SJSA1 (cell line): Measurements from ENCODE around the gene RAB8A. TPM values are rescaled to one million over a fixed set of nuclear protein-coding genes. Genes with fewer than 3 reads are reported as not detected.
"Not testable (repeated sequence)": the region's sequence is repeated elsewhere in the genome, so short reads cannot be mapped to it uniquely, and the experiment has no call there.

Source experiments
- DNase-seq, 2 experiments: peaks; one replicate each; pipeline ENCODE4 v3.0.0-alpha.2; 2015 to 2020; ENCODE audit warnings: low spot score in 2 of 2, low read depth in 1 of 2
- H3K27ac ChIP-seq: fragments of 250-450 bp; sonication (Bioruptor Pico); 2 replicates; pipeline ENCODE4 v1.5.1; 2020; ENCODE audit warnings: mild to moderate bottlenecking, moderate library complexity
- H3K27me3 ChIP-seq: fragments of 250-450 bp; sonication (Bioruptor Pico); replicated peaks from 2 replicates; pipeline ENCODE4 v1.5.1; 2020; ENCODE audit warnings: mild to moderate bottlenecking, moderate library complexity
- H3K36me3 ChIP-seq: fragments of 250-450 bp; sonication (Bioruptor Pico); 2 replicates; pipeline ENCODE4 v1.5.1; 2020; ENCODE audit warnings: mild to moderate bottlenecking
- H3K4me1 ChIP-seq: fragments of 250-450 bp; sonication (Bioruptor Pico); replicated peaks from 2 replicates; pipeline ENCODE4 v1.6.1; 2021; ENCODE audit warnings: mild to moderate bottlenecking
- H3K4me3 ChIP-seq: fragments of 250-450 bp; sonication (Bioruptor Pico); 2 replicates; pipeline ENCODE4 v1.5.1; 2020; ENCODE audit warnings: mild to moderate bottlenecking
- H3K9me3 ChIP-seq: fragments of 250-450 bp; sonication (Bioruptor Pico); replicated peaks from 2 replicates; pipeline ENCODE4 v1.5.1; 2020; ENCODE audit warnings: mild to moderate bottlenecking
- total RNA-seq: library from RNA; depleted of rRNA; stranded (reverse); fragments of >200 nt; shearing (Covaris generic); gene quantifications from 2 replicates; pipeline ENCODE4 v1.2.3, GENCODE V29; 2014

Gene RAB8A
- total RNA-seq, 1 experiment from 2014 or later: 69.5 TPM

DNA sequence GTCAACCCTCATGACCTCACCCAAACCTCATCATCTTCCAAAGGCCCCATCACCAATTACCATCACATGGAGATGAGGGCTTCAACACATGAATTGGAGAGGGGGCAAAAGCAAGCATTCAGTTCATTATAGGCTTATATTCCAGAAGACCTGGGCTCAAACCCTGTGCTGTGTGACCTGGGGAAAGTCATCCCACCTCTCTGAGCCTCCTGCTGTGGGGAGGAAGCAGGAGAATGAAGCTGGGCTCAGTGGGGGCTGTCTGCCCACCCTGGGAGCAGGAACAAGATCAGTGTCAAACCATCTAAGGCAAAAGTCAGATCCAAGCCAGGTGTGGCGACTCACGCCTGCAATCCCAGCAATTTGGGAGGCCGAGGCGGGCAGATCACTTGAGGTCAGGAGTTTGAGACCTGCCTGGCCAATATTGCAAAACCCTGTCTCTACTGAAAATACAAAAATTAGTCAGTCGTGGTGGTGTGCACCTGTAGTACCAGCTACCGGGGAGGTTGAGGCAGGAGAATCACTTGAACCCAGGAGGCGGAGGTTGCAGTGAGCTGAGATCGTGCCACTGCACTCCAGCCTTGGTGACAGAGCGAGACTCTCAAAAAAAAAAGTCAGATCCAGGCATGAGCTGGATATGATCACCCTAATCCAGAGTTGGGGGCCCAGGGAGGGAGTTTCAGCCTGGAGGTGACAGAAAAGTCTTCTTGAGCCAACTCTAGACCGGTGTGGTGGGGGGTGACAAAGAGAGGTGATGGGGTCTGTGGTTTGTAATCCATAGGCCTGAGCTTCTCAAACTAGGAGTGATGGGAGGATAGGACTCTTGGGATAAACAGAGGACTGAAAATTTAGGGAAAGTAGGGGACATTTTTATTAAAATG, 37.0 kb upstream of the RAB8A start:
- peaks cover 34% of the 10 kb centered on the region for H3K4me1 ChIP-seq
- DNase-seq: no peak
- no peak overlapping the region for H3K27ac ChIP-seq
- peaks cover 28% of the 10 kb centered on the region for H3K36me3 ChIP-seq
- H3K9me3 ChIP-seq: no peaks in the 10 kb centered on the region
- H3K4me3 ChIP-seq: no peak overlapping the region
- H3K27me3 ChIP-seq: no peaks in the 10 kb centered on the region

- no peak for DNase-seq
Observed at GRCh38 chr19:16075430-16076153, 36.1 kb upstream of the RAB8A start.

GRCh38 chr19:16076154-16076957, 35.3 kb upstream of the RAB8A start, which contains the start of gene TPM4:
Gene TPM4, plus strand, starts transcription at chr19:16076495. Its CDS starts 71 bp downstream, at chr19:16076566.
- peak within 1 kb of the TSS; percentile 98 for H3K27ac ChIP-seq
- H3K4me3 ChIP-seq: peak within 1 kb of the TSS; percentile 97
- DNase-seq: peak; percentile 96
- H3K27me3 ChIP-seq: no peaks in the 10 kb centered on the region
- peaks cover 37% of the 10 kb centered on the region for H3K4me1 ChIP-seq
- H3K9me3 ChIP-seq: no peaks in the 10 kb centered on the region
- peaks cover 44% of the 10 kb centered on the region for H3K36me3 ChIP-seq

More at GRCh38 chr19:16075430-16076153, 36.1 kb upstream of the RAB8A start:
- Histone ChIP-seq H3K27me3 (no peaks in the 10 kb centered on the region), H3K4me1 (peaks cover 35% of the 10 kb centered on the region), H3K9me3 (no peaks in the 10 kb centered on the region), H3K4me3 (peak overlapping the region; percentile 97), H3K36me3 (peaks cover 36% of the 10 kb centered on the region), H3K27ac (peak overlapping the region; percentile 98)

- Histone ChIP-seq H3K36me3 (peaks cover 51% of the 10 kb centered on the region), H3K9me3 (no peaks in the 10 kb centered on the region), H3K4me1 (peaks cover 37% of the 10 kb centered on the region), H3K27me3 (no peaks in the 10 kb centered on the region), H3K27ac (peak overlapping the region; percentile 98), H3K4me3 (peak overlapping the region; percentile 97)
- peak in 1 of 2 experiments; percentile 40 for DNase-seq
Observed at GRCh38 chr19:16076958-16077611, 34.6 kb upstream of the RAB8A start.

DNA sequence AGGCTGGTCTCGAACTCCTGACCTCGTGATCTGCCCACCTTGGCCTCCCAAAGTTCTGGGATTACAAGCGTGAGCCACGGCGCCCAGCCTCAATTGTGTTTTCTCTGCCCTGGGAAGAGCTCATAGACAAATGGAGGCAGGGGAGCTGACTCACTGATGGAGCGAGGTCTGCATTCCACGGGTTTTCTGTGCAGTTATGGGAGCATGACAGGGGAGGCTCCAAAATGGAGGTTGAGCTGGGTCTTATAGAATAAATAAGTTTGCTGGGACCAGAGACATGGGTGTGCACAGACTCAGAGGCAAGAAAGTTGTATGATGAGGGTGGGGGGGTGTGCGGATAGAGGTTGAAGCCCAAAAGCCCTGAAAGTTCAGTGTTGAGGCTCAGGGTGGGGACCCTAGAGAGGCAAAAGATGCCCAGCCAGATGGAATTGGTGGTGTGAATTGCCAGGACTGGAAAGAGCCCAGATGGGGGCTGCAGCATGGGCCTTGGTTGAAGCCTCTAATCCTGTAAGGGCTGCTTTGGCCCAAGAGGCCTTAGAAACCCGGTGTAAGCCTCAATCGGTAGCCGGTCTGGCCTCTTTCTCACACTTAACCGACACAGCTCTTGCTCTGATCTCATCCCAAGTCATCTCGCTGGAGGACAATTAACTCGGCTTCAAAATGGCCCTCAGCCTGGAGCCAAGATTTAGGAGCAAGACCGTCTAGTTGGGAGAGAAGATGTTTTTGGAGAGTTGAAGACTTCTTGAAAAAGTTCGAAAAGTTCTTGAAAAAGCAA, 33.5 kb upstream of the RAB8A start:
- peaks cover 62% of the 10 kb centered on the region for H3K36me3 ChIP-seq
- peak in 1 of 2 experiments; percentile 66 for DNase-seq
- H3K27me3 ChIP-seq: no peaks in the 10 kb centered on the region
- H3K9me3 ChIP-seq: no peaks in the 10 kb centered on the region
- peaks cover 37% of the 10 kb centered on the region for H3K4me1 ChIP-seq
- peak overlapping the region; percentile 98 for H3K27ac ChIP-seq
- H3K4me3 ChIP-seq: peak overlapping the region; percentile 97

- peak; percentile 86 to 95 for DNase-seq
Observed at GRCh38 chr19:16078759-16079707, 32.7 kb upstream of the RAB8A start.

GRCh38 chr19:16084067-16084685, 27.5 kb upstream of the RAB8A start:
- Histone ChIP-seq H3K9me3 (no peaks in the 10 kb centered on the region), H3K27ac (no peak overlapping the region), H3K4me3 (no peak overlapping the region), H3K27me3 (no peaks in the 10 kb centered on the region), H3K4me1 (peaks cover 17% of the 10 kb centered on the region), H3K36me3 (peaks cover 100% of the 10 kb centered on the region)
- DNase-seq: no peak

More at GRCh38 chr19:16078759-16079707, 32.7 kb upstream of the RAB8A start:
- peak overlapping the region; percentile 98 for H3K27ac ChIP-seq
- peaks cover 71% of the 10 kb centered on the region for H3K36me3 ChIP-seq
- H3K9me3 ChIP-seq: no peaks in the 10 kb centered on the region
- peak overlapping the region; percentile 97 for H3K4me3 ChIP-seq
- H3K27me3 ChIP-seq: no peaks in the 10 kb centered on the region
- H3K4me1 ChIP-seq: peaks cover 37% of the 10 kb centered on the region

- Histone ChIP-seq H3K27me3 (no peaks in the 10 kb centered on the region), H3K27ac (no peak overlapping the region), H3K4me1 (peaks cover 8% of the 10 kb centered on the region), H3K36me3 (peaks cover 100% of the 10 kb centered on the region), H3K9me3 (no peaks in the 10 kb centered on the region), H3K4me3 (no peak overlapping the region)
- DNase-seq: no peak
Observed at GRCh38 chr19:16085115-16085514, 26.6 kb upstream of the RAB8A start.

DNA sequence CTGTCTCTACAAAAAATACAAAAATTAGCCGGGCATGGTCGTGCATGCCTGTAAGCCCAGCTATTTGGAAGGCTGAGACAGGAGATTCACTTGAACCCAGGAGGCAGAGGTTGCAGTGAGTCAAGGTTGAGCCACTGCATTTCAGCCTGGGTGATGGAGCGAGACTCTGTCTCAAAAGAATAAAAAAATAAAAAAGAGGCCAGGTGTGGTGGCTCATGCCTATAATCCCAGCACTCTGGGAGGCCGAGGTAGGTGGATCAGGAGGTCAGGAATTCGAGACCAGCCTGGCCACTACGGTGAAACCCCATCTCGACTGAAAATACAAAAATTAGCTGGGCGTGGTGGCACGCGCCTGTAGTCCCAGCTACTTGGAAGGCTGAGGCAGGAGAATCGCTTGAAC, 24.3 kb upstream of the RAB8A start:
- H3K4me1 ChIP-seq, DNase-seq, H3K27ac ChIP-seq, H3K27me3 ChIP-seq, H3K9me3 ChIP-seq, H3K4me3 ChIP-seq: not testable (repeated sequence)
- H3K36me3 ChIP-seq: peaks cover 100% of the 10 kb centered on the region

DNA sequence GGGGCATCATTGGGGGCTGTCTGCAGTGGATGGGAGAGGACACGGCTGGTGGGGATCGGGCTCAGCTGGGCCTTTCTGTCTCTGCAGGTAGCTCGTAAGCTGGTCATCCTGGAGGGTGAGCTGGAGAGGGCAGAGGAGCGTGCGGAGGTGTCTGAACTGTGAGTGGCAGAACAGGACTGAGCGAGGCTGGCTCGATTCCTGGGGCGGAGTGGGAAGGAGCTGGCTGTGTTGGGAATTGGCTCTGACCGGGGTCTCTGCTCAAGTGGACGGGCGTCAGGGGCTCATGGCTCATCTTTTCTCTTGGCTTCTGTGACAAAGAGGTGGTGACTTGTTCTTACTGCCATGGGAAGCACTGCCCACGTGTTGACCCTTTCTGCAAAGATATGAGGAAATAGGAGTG, 23.7 kb upstream of the RAB8A start:
- Histone ChIP-seq H3K4me1 (no peaks in the 10 kb centered on the region), H3K4me3 (no peak overlapping the region), H3K9me3 (no peaks in the 10 kb centered on the region), H3K27ac (no peak overlapping the region), H3K36me3 (peaks cover 100% of the 10 kb centered on the region), H3K27me3 (no peaks in the 10 kb centered on the region)
- no peak for DNase-seq

DNA sequence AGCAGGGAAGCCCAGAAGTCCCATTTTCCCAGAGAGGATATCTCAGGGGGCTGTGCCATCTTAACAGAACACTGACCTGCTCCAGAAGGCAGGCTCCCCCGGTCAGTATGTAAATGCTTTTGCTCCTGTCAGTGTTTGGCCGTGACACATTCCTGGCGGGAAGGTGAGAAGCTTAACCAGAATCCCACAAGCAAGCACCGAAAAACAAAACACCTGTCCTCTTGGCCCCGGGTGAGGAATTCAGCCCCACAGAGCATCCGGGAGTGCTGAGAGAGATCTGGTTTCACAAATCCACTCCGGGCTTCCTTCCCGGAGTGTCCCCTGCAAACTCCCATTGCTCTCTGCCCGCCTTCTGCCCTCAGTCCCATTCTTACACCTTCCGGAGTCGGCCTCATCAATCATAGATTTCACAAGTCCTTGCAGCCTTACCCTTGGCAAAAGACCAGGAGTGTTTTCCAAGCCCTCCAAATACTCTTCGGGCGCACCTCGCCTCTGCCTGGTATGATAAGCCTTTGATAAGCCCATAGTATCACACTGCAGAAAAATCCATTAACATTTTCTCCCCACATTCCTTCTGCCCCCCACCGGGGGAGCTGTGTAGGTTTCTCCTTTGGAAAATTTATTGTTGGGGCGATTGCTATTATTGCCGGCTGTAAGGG, 23.2 kb upstream of the RAB8A start:
- Histone ChIP-seq H3K4me3 (no peak overlapping the region), H3K9me3 (no peaks in the 10 kb centered on the region), H3K27me3 (no peaks in the 10 kb centered on the region), H3K4me1 (no peaks in the 10 kb centered on the region), H3K36me3 (peaks cover 100% of the 10 kb centered on the region), H3K27ac (no peak overlapping the region)
- no peak for DNase-seq
